ENCODE data around the gene PKP2.

Gene PKP2

GRCh38 chr12:32801269-32801980 is 95.2 kb downstream of the PKP2 start:
- no peak for TF ChIP-seq MYC (IDR thresholded peaks at IDR 0.05; ENCODE audit: low read depth, low read length)
- TF ChIP-seq POLR2A (IDR thresholded peaks at IDR 0.05; ENCODE audit: extremely low read depth, insufficient read length) = no peak
- TF ChIP-seq MAX (IDR thresholded peaks at IDR 0.05; ENCODE audit: low read depth, low read length) = no peak
- no peak for TF ChIP-seq CTCF (IDR thresholded peaks at IDR 0.05; ENCODE audit: low read depth, low read length)
- no peak overlapping the region for H3K4me3 ChIP-seq (ENCODE audit: low read depth, low read length)
- no peak for DNase-seq (ENCODE audit: low read depth)

- no peak overlapping the region for H3K4me3 ChIP-seq (ENCODE audit: low read depth, low read length)
- no peak for DNase-seq (ENCODE audit: low read depth)
- TF ChIP-seq POLR2A (IDR thresholded peaks at IDR 0.05; ENCODE audit: extremely low read depth, insufficient read length) = no peak
- no peak for TF ChIP-seq MAX (IDR thresholded peaks at IDR 0.05; ENCODE audit: low read depth, low read length)
- TF ChIP-seq MYC (IDR thresholded peaks at IDR 0.05; ENCODE audit: low read depth, low read length) = no peak
- no peak for TF ChIP-seq CTCF (IDR thresholded peaks at IDR 0.05; ENCODE audit: low read depth, low read length)
These were observed 102.3 kb downstream of the PKP2 start for GRCh38 chr12:32794281-32794680.

- DNase-seq (ENCODE audit: low read depth) = no peak
- no peak overlapping the region for H3K4me3 ChIP-seq (ENCODE audit: low read depth, low read length)
- TF ChIP-seq MYC (IDR thresholded peaks at IDR 0.05; ENCODE audit: low read depth, low read length) = no peak
- TF ChIP-seq CTCF (IDR thresholded peaks at IDR 0.05; ENCODE audit: low read depth, low read length) = no peak
- TF ChIP-seq MAX (IDR thresholded peaks at IDR 0.05; ENCODE audit: low read depth, low read length) = no peak
- TF ChIP-seq POLR2A (IDR thresholded peaks at IDR 0.05; ENCODE audit: extremely low read depth, insufficient read length) = no peak
These were observed 106.7 kb downstream of the PKP2 start for GRCh38 chr12:32789916-32790315.

- H3K4me3 ChIP-seq (ENCODE audit: low read depth, low read length) = no peak overlapping the region
- TF ChIP-seq MAX (IDR thresholded peaks at IDR 0.05; ENCODE audit: low read depth, low read length) (no peak), CTCF (IDR thresholded peaks at IDR 0.05; ENCODE audit: low read depth, low read length) (no peak), MYC (IDR thresholded peaks at IDR 0.05; ENCODE audit: low read depth, low read length) (no peak), POLR2A (IDR thresholded peaks at IDR 0.05; ENCODE audit: extremely low read depth, insufficient read length) (no peak)
- DNase-seq (ENCODE audit: low read depth) = no peak
These were observed 107.1 kb downstream of the PKP2 start for GRCh38 chr12:32789446-32789845.

- DNase-seq (ENCODE audit: low read depth) = no peak
- TF ChIP-seq CTCF (IDR thresholded peaks at IDR 0.05; ENCODE audit: low read depth, low read length) (no peak), MYC (IDR thresholded peaks at IDR 0.05; ENCODE audit: low read depth, low read length) (no peak), MAX (IDR thresholded peaks at IDR 0.05; ENCODE audit: low read depth, low read length) (no peak), POLR2A (IDR thresholded peaks at IDR 0.05; ENCODE audit: extremely low read depth, insufficient read length) (no peak)
- no peak overlapping the region for H3K4me3 ChIP-seq (ENCODE audit: low read depth, low read length)
These were observed 108.2 kb downstream of the PKP2 start for GRCh38 chr12:32788405-32788804.
